22Rv1 (cell line): Measurements from ENCODE around the gene CORIN.

ENCODE experiments used
- H3K27ac ChIP-seq: fragments of 450-650 bp; 2 replicates; pipeline ENCODE4 v1.5.1; 2017
- ZFX ChIP-seq: fragments of 450-650 bp; IDR thresholded peaks from 2 replicates; pipeline ENCODE4 v1.6.1; 2017; ENCODE audit warnings: antibody characterized with exemption, borderline replicate concordance
- TF ChIP-seq, protein P1 (sequence below): fragments of 450-650 bp; IDR thresholded peaks from 2 replicates; pipeline ENCODE4 v1.5.1; 2017; ENCODE audit warnings: mild to moderate bottlenecking

CORIN gene

DNA sequence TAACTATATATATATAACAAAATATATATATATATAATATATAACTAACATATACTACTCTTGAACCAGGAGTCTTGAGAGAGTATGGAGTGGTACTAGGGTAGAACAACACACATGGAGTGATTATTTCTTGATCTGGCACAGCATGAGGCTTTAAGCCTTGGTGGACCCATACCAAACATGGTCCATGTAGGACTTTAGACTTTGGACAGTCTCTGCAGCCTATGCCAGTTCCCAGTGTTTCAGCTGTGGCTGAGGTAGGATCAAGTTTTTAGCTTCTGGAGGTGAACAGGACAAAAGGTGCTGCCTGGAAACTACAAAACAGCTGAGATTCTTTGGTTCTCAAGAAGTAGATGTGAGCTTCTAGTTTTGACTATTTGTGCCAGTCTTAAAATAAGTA lies 20.6 kb downstream of the CORIN start:
- TF ChIP-seq, protein P1, sequence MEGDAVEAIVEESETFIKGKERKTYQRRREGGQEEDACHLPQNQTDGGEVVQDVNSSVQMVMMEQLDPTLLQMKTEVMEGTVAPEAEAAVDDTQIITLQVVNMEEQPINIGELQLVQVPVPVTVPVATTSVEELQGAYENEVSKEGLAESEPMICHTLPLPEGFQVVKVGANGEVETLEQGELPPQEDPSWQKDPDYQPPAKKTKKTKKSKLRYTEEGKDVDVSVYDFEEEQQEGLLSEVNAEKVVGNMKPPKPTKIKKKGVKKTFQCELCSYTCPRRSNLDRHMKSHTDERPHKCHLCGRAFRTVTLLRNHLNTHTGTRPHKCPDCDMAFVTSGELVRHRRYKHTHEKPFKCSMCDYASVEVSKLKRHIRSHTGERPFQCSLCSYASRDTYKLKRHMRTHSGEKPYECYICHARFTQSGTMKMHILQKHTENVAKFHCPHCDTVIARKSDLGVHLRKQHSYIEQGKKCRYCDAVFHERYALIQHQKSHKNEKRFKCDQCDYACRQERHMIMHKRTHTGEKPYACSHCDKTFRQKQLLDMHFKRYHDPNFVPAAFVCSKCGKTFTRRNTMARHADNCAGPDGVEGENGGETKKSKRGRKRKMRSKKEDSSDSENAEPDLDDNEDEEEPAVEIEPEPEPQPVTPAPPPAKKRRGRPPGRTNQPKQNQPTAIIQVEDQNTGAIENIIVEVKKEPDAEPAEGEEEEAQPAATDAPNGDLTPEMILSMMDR = no peak
- no peak for TF ChIP-seq ZFX
- no peak overlapping the region for H3K27ac ChIP-seq

DNA sequence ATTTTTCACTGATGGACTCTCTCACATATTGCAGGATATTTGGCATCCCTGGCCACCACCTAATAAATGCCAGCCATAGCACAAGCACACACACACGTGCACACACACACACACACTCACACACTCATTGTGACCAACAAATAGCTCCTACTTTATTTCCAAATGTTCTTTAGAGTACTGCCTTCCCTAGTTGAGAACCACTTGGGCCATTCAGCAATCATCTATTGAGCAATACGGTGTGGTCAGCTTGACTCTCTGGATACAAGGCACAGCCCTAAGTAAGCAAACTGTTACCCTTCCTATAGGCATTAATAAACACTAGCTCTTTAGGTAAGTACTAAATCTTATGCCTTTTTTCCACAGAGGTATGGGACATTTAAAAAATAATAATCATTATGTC lies 21.1 kb downstream of the CORIN start:
- TF ChIP-seq, protein P1 = no peak
- no peak for TF ChIP-seq ZFX
- no peak overlapping the region for H3K27ac ChIP-seq

GRCh38 chr4:47814618-47815295 lies 23.1 kb downstream of the CORIN start:
- H3K27ac ChIP-seq = no peak overlapping the region
- TF ChIP-seq, protein P1 = no peak
- no peak for TF ChIP-seq ZFX

DNA sequence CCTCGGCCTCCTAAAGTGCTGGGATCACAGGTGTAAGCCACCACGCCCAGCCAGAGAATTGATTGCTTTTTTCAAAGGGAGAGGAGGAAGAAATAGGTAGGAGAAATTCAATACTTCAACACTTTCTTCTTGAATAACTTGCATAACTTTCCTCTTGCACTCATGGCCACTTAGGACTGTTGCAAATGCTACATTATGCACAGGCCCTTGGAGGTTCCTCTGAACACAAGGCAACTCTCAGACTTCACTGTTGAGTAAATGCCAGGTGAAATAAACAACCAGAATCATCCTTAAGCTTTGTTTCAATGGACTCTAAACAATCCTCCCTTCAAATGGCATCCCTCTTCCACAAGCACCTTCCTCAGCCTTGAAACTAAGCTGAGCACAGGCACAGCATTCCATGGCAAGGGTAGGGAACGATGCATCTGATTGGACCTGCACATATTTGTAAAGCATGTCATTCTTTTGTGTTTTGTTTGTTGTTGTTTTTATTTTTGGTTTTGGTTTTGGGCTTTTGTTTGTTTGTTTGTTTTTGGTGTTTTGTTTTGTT lies 28.1 kb downstream of the CORIN start:
- no peak for TF ChIP-seq ZFX
- TF ChIP-seq, protein P1 = no peak
- no peak overlapping the region for H3K27ac ChIP-seq

DNA sequence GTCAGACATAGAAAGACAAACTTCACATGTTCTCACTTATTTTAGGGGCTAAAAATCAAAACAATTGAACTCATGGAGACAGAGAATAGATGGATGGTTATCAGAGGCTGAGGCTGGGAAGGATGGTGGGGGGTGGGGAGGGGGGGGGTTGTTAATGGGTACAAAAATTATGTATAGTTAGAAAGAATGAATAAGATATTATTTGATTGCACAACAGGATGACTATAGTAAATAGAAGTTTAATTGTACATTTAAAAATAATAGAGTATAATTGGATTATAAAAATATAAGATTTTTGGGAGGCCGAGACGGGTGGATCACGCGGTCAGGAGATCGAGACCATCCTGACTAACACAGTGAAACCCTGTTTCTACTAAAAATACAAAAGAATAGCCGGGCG lies 33.3 kb downstream of the CORIN start:
- TF ChIP-seq, protein P1 = no peak
- no peak for TF ChIP-seq ZFX
- H3K27ac ChIP-seq = no peak overlapping the region

DNA sequence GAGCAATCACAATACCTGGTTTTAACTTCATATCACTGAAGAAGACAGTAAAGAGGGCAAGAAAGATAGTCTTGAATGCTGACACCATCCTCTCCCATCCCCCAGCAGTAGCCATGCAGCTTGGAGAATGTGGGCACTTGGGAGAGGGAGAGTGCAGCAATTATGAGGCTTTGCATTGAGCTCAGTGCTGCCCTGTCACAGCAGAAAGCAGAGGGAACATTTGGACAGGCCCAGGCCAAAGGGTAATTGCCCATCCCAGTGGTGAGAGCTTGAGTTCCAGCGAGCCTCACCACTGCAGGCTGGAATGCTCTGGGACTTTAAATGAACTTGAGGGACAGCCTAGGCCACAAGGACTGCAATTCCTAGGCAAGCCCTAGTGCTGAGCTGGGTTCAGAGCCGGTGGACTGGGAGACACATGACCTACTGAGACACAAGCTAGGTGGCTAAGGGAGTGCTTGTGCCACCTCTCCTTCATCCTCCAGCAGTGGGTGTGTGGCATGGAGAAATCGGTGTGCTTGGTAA lies 36.3 kb downstream of the CORIN start:
- TF ChIP-seq ZFX = no peak
- TF ChIP-seq, protein P1 = no peak

GRCh38 chr4:47798165-47798564 lies 39.7 kb downstream of the CORIN start:
- no peak overlapping the region for H3K27ac ChIP-seq
- TF ChIP-seq ZFX = no peak
- TF ChIP-seq, protein P1 = no peak

More for the DNA sequence above, 36.3 kb downstream of the CORIN start:
- no peak overlapping the region for H3K27ac ChIP-seq
